T-cell (primary cell): Measurements from ENCODE around the gene RAB26. TPM values are rescaled to one million over a fixed set of nuclear protein-coding genes. Genes with fewer than 3 reads are reported as not detected.

ENCODE experiments used
- ATAC-seq, 4 experiments: fragments of 200-7000 bp in 3 of 4; fragments of 150-1000 bp in 1 of 4; cut with Tn5 transposase; replicated peaks in 1 of 4; 1 replicate in 3 of 4; 2 replicates in 1 of 4; pipeline ENCODE4 v1.10.0; 2021; ENCODE audit warnings: moderate library complexity in 3 of 4, mild to moderate bottlenecking in 2 of 4, moderate number of reproducible peaks in 1 of 4
- CTCF ChIA-PET, 2 donors: fragments of 300-600 bp; sonication (Branson Sonifier 250); formaldehyde crosslinking; loops; one replicate each; lab custom pipeline; 2022; ENCODE audit warnings: antibody characterized with exemption in 2 of 2; lab: Charles Lee
- POLR2A ChIA-PET, 2 donors: fragments of 300-600 bp; sonication (Branson Sonifier 250); formaldehyde crosslinking; loops; one replicate each; lab custom pipeline; 2022; ENCODE audit warnings: antibody characterized with exemption in 2 of 2; lab: Charles Lee
- DNase-seq, 35 experiments: peaks; one replicate each; pipeline versions ENCODE4 v3.0.0 to v3.0.0-alpha.2; 2013 to 2023
- H3K27ac ChIP-seq: one replicate; pipeline ENCODE4 v1.5.1; 2013; ENCODE audit warnings: low read length
- H3K27me3 ChIP-seq, 2 experiments: replicated peaks in 1 of 2; 1 replicate in 1 of 2; 2 replicates in 1 of 2; pipeline versions ENCODE4 v1.6.1 to v1.7.0; 2013; ENCODE audit warnings: low read length in 1 of 2, mixed read lengths in 1 of 2; ENCODE audit not compliant: control insufficient read depth in 2 of 2, insufficient read depth in 2 of 2; ENCODE audit errors: extremely low read depth in 1 of 2
- H3K36me3 ChIP-seq, 2 donors: 1 replicate in 1 of 2; 2 replicates in 1 of 2; pipeline versions ENCODE4 v1.6.1 to v1.7.0; 2013; ENCODE audit warnings: low read length in 1 of 2; ENCODE audit not compliant: control insufficient read depth in 2 of 2, insufficient read depth in 1 of 2; ENCODE audit errors: extremely low read depth in 1 of 2
- H3K4me1 ChIP-seq, 2 experiments: 1 replicate in 1 of 2; 2 replicates in 1 of 2; pipeline versions ENCODE4 v1.6.1 to v1.7.0; 2013; ENCODE audit warnings: low read length in 2 of 2, mixed read lengths in 1 of 2; ENCODE audit not compliant: insufficient read depth in 2 of 2, control insufficient read depth in 1 of 2; ENCODE audit errors: extremely low read depth in 1 of 2
- H3K4me3 ChIP-seq, 2 donors: 1 replicate in 1 of 2; 2 replicates in 1 of 2; pipeline versions ENCODE4 v1.5.1 to v1.7.0; 2013; ENCODE audit warnings: mild to moderate bottlenecking in 2 of 2, low read length in 1 of 2, moderate library complexity in 1 of 2; ENCODE audit not compliant: control insufficient read depth in 1 of 2; ENCODE audit errors: extremely low read depth in 1 of 2
- H3K9me3 ChIP-seq: 2 replicates; pipeline ENCODE4 v1.7.0; 2013
- H3K27ac Mint-ChIP-seq, 2 donors: one replicate each; pipeline ENCODE4 v1.8.0; 2020 to 2021; ENCODE audit warnings: mild to moderate bottlenecking in 2 of 2, mixed read lengths in 2 of 2
- H3K27me3 Mint-ChIP-seq, 2 donors: one replicate each; pipeline ENCODE4 v1.8.0; 2021 to 2022; ENCODE audit warnings: mixed read lengths in 2 of 2
- H3K36me3 Mint-ChIP-seq: one replicate; pipeline ENCODE4 v1.8.0; 2021; ENCODE audit warnings: mixed read lengths
- H3K4me1 Mint-ChIP-seq, 3 donors: one replicate each; pipeline ENCODE4 v1.8.0; 2020 to 2022; ENCODE audit warnings: mixed read lengths in 3 of 3, mild to moderate bottlenecking in 1 of 3
- H3K4me3 Mint-ChIP-seq, 3 donors: one replicate each; pipeline ENCODE4 v1.8.0; 2020 to 2022; ENCODE audit warnings: mild to moderate bottlenecking in 3 of 3, mixed read lengths in 3 of 3, moderate library complexity in 3 of 3
- H3K9me3 Mint-ChIP-seq, 3 donors: one replicate each; pipeline ENCODE4 v1.8.0; 2020 to 2022; ENCODE audit warnings: mixed read lengths in 3 of 3
- WGBS: methylation state at CpG from one replicate; pipeline ENCODE4 v1.1.5; 2013; ENCODE audit warnings: missing lambda C conversion rate; ENCODE audit not compliant: insufficient coverage; 5-methylcytosine and 5-hydroxymethylcytosine counted together
- total RNA-seq, 35 experiments: library from RNA in 6 of 35; stranded (reverse) in 6 of 35; fragments of 120-200 nt in 1 of 35; gene quantifications; one replicate each; pipeline versions ENCODE4 v1.2.1 to v1.2.4 and lab custom pipeline; 2013 to 2026

Gene RAB26
- total RNA-seq, 5 donors from 2014 or later (not counting 1 experiment from before 2014, with no cell fraction given): 0.19 to 0.66 TPM; not detected in 3

DNA sequence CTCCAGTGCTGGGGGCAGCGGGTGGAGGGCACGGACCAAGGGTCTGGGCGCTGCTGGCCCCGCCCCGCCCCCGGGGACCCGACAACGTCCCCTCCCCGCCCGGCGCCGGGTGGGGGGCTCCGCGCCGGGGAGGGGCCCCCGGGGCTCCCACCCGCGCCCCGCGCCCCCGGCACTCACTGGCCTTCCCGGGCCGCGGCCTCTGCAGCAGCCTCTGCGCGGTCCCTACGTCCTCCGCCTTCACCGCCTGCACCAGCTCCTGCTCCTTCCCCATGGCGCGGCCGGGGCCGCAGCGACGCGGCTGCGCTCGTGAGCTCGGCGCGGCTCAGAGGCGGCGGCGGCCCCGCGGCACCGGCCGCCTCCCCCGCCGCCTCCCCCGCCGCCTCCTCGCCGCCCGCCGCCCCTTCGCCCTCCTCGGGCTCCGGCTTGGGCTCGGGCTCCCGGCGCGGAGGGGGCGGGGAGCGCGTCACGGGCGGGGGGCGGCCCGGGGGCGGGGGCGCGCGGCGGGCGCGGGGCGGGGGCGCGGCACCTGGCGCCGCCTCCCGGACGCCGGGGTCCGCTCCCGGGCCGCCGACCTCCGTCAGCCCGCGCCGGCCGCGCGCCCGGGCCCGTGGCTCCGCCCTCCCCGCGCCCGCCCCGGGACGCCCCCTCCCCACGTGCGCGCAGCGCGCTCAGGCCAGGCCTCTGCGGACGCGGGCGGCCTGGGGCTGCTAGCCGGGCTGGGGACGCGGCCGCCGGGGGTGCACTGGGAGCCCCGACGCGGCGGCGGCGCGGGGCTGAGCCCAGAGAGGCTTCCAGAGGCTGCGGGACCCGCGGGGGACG lies 47.9 kb downstream of the RAB26 start, which contains the start of gene CASKIN1:
TSS of gene CASKIN1 (minus strand) at position 444 of the 819 bp plus-strand sequence. CDS start at position 271, 173 bp downstream.
- H3K27ac ChIP-seq: no peak within 1 kb of the TSS
- Mint-ChIP-seq H3K4me3 (peak within 1 kb of the TSS; percentile 41 to 72 (median 53)), H3K9me3 (no peaks in the 10 kb centered on the region), H3K4me1 (peaks cover 0 to 8% (median 4%) of the 10 kb centered on the region in 3 donors), H3K36me3 (no peaks in the 10 kb centered on the region), H3K27me3 (peaks cover 11 to 35% of the 10 kb centered on the region in 2 donors), H3K27ac (no peak within 1 kb of the TSS)
- H3K27me3 ChIP-seq: peaks cover 3 to 58% of the 10 kb centered on the region in 2 experiments
- H3K36me3 ChIP-seq: no peaks in the 10 kb centered on the region
- CTCF ChIA-PET: no interaction called here
- WGBS: 1% methylated on average over 91 of the region's 129 CpGs
- H3K4me1 ChIP-seq: peaks cover 0 to 18% of the 10 kb centered on the region in 2 experiments
- no peaks in the 10 kb centered on the region for H3K9me3 ChIP-seq
- POLR2A ChIA-PET: interaction anchor here in 1 of 2 donors (0.6 kb wide), 1 partner anchor 220 kb away, joined by 3 read pairs; no protein-coding TSS in a partner anchor
- ATAC-seq (peak; percentile 35 to 44 (median 42)), DNase-seq (peak in 2 of 35 experiments; percentile 20 to 47)
- peak within 1 kb of the TSS in 1 of 2 donors; percentile 44 for H3K4me3 ChIP-seq

DNA sequence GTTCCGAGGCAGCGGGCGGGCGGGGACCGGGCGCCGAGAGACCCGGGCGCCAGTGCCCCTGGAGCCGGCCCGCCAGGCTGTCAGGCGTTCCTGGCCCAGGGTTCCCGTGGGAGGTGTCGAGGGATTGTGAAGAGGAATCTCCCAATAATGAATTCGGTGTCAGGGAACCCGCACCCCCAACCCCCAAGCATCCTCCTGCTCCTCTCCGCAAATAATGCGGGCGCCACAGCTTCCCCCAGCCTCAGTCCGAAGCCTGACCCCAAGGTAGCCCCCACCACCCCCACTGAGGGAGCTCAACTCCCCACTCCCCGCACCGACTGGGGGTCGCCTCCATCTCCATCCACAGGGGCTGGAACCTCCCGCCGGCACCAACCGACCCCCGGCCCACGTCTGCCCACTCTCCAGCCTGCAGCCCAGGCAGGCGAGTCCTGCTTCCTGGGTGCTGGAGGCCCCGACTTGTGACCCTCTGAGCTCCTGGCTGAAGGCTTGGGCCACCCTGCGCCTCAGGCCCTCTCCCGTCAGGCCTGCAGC lies 48.6 kb downstream of the RAB26 start:
- peaks cover 0 to 18% of the 10 kb centered on the region in 2 experiments for H3K4me1 ChIP-seq
- WGBS: 28% methylated on average over 22 of the region's 32 CpGs
- DNase-seq (no peak), ATAC-seq (no peak)
- no peaks in the 10 kb centered on the region for H3K9me3 Mint-ChIP-seq
- no peaks in the 10 kb centered on the region for H3K36me3 Mint-ChIP-seq
- H3K27ac Mint-ChIP-seq: no peak overlapping the region
- H3K4me3 ChIP-seq: no peak overlapping the region
- peaks cover 3 to 58% of the 10 kb centered on the region in 2 experiments for H3K27me3 ChIP-seq
- H3K27ac ChIP-seq: no peak overlapping the region
- peaks cover 11 to 35% of the 10 kb centered on the region in 2 donors for H3K27me3 Mint-ChIP-seq
- ChIA-PET CTCF (no interaction called here), POLR2A (no interaction called here)
- peak overlapping the region; percentile 41 to 72 (median 53) for H3K4me3 Mint-ChIP-seq
- no peaks in the 10 kb centered on the region for H3K9me3 ChIP-seq
- H3K36me3 ChIP-seq: no peaks in the 10 kb centered on the region
- peaks cover 0 to 8% (median 4%) of the 10 kb centered on the region in 3 donors for H3K4me1 Mint-ChIP-seq

DNA sequence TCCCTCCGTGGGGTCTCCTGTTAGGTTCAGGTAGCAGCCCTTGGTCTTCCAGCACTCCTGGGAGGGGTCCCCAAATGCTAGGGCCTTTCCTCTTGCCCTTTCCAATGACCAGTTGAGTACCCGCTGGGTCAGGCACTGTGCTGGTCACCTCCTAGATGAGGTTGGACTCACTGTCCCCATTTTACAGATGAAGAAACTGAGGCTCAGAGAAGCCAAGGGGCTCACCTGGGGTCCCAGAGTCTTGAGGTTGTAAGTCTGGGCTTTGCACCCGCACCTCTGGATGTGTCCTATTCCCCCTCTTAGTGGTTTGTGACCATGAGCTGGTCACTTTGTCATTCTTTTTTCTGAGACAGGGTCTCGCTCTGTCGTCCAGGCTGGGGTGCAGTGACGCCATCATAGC lies 49.3 kb downstream of the RAB26 start:
- no peak for DNase-seq
- WGBS: 95% methylated on average over 4 of the region's 6 CpGs
- Histone ChIP-seq H3K4me1 (peaks cover 0 to 18% of the 10 kb centered on the region in 2 experiments), H3K27ac (no peak overlapping the region), H3K36me3 (no peaks in the 10 kb centered on the region), H3K9me3 (no peaks in the 10 kb centered on the region), H3K27me3 (peaks cover 3 to 58% of the 10 kb centered on the region in 2 experiments), H3K4me3 (no peak overlapping the region)
- CTCF ChIA-PET: no interaction called here
- no peaks in the 10 kb centered on the region for H3K9me3 Mint-ChIP-seq
- POLR2A ChIA-PET: no interaction called here
- peak overlapping the region in 1 of 2 donors; percentile 36 for H3K27ac Mint-ChIP-seq
- peak overlapping the region; percentile 37 to 72 (median 47) for H3K4me3 Mint-ChIP-seq
- H3K27me3 Mint-ChIP-seq: peaks cover 11 to 35% of the 10 kb centered on the region in 2 donors
- peaks cover 0 to 8% (median 4%) of the 10 kb centered on the region in 3 donors for H3K4me1 Mint-ChIP-seq
- no peak for ATAC-seq
- no peaks in the 10 kb centered on the region for H3K36me3 Mint-ChIP-seq

DNA sequence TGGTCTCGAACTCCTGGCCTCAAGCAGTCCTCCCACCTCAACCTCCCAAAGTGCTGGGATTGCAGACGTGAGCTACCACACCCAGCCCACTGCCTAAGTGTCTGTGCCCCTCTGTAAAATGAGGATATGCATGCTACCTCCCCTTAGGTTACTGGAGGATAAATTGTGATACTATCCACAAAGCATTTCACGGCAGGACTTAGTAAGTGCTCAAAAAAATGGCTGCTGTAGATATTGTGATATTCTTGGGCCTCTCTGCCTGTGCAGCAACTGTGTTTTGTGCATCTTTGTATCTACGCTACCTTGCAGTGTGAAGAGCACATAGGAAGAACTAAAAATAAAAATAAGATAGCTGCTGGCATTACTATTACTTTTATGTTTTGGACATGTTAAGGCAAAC lies 49.9 kb downstream of the RAB26 start:
- no peaks in the 10 kb centered on the region for H3K9me3 Mint-ChIP-seq
- CTCF ChIA-PET: no interaction called here
- no peaks in the 10 kb centered on the region for H3K36me3 Mint-ChIP-seq
- H3K27me3 Mint-ChIP-seq: peaks cover 11 to 35% of the 10 kb centered on the region in 2 donors
- Histone ChIP-seq H3K4me3 (no peak overlapping the region), H3K9me3 (no peaks in the 10 kb centered on the region), H3K27me3 (peaks cover 3 to 57% of the 10 kb centered on the region in 2 experiments), H3K4me1 (peaks cover 0 to 18% of the 10 kb centered on the region in 2 experiments), H3K27ac (no peak overlapping the region), H3K36me3 (no peaks in the 10 kb centered on the region)
- WGBS: 75% methylated on average over 1 of the region's 4 CpGs
- H3K4me3 Mint-ChIP-seq: peak overlapping the region; percentile 37 to 72 (median 47)
- peaks cover 0 to 8% (median 4%) of the 10 kb centered on the region in 3 donors for H3K4me1 Mint-ChIP-seq
- POLR2A ChIA-PET: no interaction called here
- no peak for ATAC-seq
- peak overlapping the region in 1 of 2 donors; percentile 36 for H3K27ac Mint-ChIP-seq
- no peak for DNase-seq

DNA sequence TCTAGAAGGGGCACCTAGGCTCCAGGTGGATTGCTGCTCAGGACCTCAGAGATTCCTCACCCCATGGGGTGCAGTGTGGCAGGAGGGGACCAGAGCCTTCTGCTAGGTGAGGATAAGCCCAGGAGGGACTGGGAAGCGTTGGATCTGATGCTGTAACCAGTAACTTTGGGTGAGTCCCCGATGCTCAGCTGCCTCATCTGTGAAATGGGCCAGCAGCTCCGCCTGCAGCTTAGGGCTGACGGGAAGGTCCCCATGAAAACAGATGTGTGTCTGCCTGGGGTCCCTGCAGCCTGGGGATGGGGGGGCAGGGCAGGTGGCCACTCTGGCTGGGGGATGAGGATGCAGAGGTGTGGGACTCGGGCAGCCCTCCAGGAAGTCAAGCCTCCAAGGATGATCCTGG lies 50.7 kb downstream of the RAB26 start:
- 71% methylated on average over 5 of the region's 5 CpGs for WGBS
- no peaks in the 10 kb centered on the region for H3K36me3 Mint-ChIP-seq
- no peak for DNase-seq
- CTCF ChIA-PET: interaction anchor here in 1 of 2 donors (0.6 kb wide), 1 partner anchor 390 kb away, joined by 3 read pairs; no protein-coding TSS in a partner anchor
- H3K4me1 Mint-ChIP-seq: peaks cover under 1 to 10% (median 4%) of the 10 kb centered on the region in 3 donors
- no peak overlapping the region for H3K4me3 ChIP-seq
- no peaks in the 10 kb centered on the region for H3K9me3 ChIP-seq
- peaks cover 3 to 49% of the 10 kb centered on the region in 2 experiments for H3K27me3 ChIP-seq
- no peaks in the 10 kb centered on the region for H3K9me3 Mint-ChIP-seq
- H3K27ac ChIP-seq: no peak overlapping the region
- no peak overlapping the region for H3K4me3 Mint-ChIP-seq
- peaks cover 11 to 34% of the 10 kb centered on the region in 2 donors for H3K27me3 Mint-ChIP-seq
- ATAC-seq: no peak
- no peak overlapping the region for H3K27ac Mint-ChIP-seq
- no peaks in the 10 kb centered on the region for H3K36me3 ChIP-seq
- peaks cover 0 to 18% of the 10 kb centered on the region in 2 experiments for H3K4me1 ChIP-seq
- POLR2A ChIA-PET: no interaction called here

DNA sequence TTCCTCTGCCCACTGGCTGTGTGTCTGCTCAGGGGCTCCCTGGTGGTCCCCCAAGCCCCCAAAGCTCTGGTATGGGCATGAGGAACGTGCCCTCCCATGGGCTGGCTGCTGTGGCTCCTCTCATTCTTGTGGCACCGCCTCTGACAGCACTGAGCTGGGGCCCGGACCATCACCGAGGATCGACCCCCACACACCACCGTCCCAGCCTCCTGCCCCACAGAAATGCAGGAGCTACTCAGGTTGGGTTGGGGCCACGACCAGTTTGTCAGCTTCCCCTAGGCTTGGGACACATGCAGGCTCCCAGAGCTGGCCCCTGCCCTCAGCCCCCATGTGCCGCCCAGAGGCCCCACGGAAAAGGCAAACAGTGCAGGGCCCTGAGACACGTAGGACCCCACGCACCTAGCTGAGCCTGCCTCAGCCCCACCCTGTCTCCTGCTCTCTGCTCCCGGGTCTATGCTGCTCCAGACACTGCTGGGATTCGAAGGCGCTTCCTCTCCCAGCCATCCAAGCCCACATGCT lies 51.3 kb downstream of the RAB26 start:
- peaks cover 3 to 43% of the 10 kb centered on the region in 2 experiments for H3K27me3 ChIP-seq
- Mint-ChIP-seq H3K27ac (no peak overlapping the region), H3K9me3 (no peaks in the 10 kb centered on the region), H3K27me3 (peaks cover 11 to 31% of the 10 kb centered on the region in 2 donors), H3K36me3 (no peaks in the 10 kb centered on the region), H3K4me3 (no peak overlapping the region), H3K4me1 (peaks cover 6 to 14% (median 8%) of the 10 kb centered on the region in 3 donors)
- no peak overlapping the region for H3K4me3 ChIP-seq
- no peaks in the 10 kb centered on the region for H3K9me3 ChIP-seq
- CTCF ChIA-PET: no interaction called here
- ATAC-seq (no peak), DNase-seq (no peak)
- peaks cover 0 to 20% of the 10 kb centered on the region in 2 experiments for H3K4me1 ChIP-seq
- POLR2A ChIA-PET: no interaction called here
- H3K27ac ChIP-seq: no peak overlapping the region
- WGBS: 77% methylated on average over 11 of the region's 14 CpGs
- H3K36me3 ChIP-seq: no peaks in the 10 kb centered on the region
